ENCODE results near the gene NEB. TPM values are rescaled to one million over a fixed set of nuclear protein-coding genes. Genes with fewer than 3 reads are reported as not detected.

NEB gene
- polyA plus RNA-seq, 12 donors: 667 to 7,283 (median 1,536) TPM

DNA sequence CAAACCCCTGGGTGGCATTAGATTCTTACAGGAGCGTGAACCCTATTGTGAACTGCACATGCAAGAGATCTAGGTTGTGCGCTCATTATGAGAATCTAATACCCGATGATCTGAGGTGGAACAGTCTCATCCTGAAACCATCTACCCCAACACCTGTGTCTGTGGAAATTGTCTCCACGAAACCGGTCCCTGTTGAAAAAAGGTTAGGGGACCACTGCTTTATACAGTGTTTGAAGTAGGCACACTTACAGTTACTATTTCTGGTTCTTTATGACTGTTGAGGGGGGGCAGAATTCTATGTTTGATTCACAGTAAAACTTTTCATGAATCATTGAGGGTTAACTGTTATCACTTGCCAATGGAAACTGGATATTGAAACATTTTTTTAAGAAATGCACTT is 252.5 kb downstream of the NEB start:
- DNase-seq: no peak

DNA sequence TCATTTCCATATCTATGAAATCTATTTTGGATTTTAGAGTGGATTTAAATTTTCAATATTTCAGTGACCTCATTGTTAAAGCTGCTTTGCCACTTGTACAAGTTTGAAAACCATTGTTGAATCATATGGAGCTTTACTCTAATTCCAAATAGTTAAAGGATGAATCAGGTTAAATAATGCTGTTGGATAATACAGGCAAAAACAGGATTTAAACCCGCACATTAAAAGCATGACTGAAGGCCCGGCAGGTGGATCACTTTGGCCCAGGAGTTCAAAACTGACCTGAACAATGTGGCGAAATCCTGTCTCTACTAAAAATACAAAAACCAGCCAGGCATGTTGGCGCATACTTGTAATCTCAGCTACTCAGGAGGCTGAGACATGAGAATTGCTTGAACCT is 256.3 kb downstream of the NEB start:
- DNase-seq: no peak

DNA sequence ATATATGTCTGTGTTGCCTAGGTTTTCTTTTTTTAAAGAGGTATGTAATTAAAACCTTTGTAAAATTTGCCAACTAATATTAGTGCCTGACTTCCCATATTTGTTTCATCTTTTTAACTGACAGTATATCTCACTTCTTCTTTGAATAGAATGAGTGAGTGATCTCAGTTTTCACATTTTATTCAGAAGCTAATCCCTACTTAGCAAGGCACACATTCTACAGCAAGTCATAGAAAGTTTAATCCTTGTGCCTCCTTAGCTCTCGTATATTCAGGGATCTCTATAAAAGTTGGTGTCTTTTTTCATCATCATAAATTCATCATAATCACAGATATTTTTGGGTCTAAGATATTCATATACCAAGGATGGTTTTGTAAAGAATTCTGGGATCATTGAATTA is 258.0 kb downstream of the NEB start:
- DNase-seq: no peak

DNA sequence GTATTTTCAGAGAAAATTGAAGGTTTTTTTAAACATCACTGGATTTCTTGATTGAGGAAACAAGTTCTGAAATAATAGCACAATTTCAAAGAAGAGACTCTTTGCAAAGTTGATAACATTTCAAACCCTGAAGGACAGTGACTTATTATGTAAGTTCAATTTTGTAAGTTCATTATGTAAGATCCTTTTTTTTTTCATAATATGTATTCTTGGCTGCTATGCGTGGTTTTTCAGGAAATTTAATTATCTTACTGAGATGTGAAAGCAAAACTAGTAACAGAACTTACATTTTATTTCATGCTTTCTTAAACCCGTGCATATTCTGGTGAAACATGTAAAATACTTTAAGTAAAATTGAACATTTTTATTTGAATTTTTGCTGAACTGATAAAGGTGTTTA is 259.2 kb downstream of the NEB start:
- DNase-seq: no peak

DNA sequence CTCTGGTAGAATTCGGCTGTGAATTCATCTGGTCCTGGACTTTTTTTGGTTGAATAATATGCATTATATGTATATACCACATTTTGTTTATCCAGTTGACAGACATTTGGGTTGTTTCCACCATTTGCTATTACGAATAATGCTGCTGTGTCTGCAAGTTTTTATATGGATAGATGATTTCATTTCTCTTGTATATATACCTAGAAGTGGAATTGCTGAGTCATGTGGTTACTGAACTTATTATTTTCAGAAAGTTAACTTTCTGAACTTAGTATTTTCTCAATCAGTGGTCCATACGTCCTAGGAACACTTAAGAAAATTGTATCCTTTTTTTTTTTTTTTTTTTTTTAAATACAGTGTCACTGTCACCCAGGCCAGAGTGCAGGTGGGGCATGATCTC is 261.3 kb downstream of the NEB start:
- DNase-seq: no peak

DNA sequence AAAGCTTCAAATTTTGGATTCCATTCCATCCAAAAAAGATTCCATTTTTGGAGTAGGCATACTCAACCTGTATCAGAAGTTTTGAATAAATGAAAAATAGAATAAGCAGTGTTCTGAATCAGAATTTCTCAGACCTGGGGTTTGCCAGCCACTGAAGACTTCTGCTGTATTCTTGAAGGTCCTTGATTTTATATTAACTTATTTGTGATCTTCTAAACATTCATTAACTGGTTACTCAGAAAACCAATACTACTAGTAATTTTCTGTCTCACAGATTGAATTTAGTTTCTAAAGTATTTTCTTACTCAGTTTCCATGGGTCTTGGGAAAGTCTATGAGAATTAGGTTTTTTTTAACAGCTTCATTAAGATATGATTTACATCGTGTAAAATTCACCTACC is 263.7 kb downstream of the NEB start:
- DNase-seq: no peak

DNA sequence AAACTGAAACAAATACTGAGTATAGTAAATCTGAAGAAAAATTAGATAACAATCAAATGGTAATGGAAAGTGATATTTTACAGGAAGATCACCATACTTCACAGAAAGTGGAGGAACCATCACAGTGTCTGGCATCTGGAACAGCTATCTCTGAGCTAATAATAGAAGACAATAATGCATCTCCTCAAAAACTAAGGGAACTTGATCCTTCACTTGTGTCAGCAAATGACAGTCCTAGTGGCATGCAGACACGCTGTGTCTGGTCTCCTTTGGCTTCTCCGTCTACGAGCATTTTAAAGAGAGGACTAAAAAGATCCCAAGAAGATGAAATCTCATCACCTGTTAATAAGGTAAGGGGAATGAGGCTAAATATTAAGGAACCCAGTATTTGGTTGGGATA is 268.5 kb downstream of the NEB start:
- no peak for DNase-seq

DNA sequence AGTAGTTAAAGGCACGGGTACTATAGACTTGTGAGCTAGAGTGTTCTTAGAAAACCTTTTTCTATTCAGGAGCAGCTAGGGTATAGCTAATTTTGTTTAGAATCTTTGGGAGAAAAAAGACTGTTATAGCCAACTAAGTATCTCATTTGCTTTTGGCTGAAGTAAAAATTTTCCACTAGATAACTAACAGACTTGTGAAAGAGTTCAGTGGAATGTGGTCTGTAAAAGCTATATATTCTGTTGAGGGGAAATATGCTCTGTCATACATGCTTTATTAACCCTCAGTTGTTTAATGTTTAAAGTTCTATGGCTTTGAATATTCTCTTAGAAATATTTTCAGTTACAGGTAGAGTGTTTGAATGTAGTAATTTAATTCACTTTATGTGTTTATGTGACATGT is 274.9 kb downstream of the NEB start:
- peak; percentile 25 for DNase-seq

DNA sequence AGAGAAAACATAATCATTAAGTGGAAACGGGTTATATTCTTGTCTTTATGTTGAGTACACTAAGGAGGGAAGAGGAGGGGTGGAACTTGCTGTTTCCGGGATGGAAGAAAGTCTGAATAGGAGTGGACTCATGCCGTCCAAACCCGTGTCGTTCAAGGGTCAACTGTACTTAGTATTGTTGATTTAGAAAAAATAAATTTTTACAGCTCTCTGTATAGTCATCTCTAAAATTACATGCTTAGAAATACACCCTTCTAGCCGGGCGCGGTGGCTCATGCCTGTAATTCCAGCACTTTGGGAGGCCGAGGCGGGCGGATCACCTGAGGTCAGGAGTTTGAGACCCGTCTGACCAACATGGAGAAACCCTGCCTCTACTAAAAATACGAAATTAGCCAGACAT is 295.1 kb downstream of the NEB start:
- DNase-seq: no peak

DNA sequence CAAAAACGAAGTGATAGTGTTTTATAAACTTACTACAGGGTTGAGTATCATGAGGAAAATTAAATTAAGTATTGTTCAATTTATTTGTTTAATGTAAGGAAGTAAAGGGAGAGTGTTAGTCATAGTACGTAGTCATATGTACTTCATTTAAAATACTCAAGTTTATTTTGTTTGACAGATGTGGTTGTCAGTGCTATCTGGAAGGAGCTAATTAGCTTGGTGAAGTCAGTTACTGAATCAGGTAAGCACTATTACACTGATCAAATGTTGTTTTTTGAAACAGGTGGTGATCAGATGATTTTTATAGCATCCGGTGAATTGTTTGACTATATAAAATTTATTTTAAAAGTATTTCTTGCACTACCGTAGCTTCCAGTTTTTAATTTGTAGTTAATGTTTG is 295.8 kb downstream of the NEB start:
- DNase-seq: no peak

DNA sequence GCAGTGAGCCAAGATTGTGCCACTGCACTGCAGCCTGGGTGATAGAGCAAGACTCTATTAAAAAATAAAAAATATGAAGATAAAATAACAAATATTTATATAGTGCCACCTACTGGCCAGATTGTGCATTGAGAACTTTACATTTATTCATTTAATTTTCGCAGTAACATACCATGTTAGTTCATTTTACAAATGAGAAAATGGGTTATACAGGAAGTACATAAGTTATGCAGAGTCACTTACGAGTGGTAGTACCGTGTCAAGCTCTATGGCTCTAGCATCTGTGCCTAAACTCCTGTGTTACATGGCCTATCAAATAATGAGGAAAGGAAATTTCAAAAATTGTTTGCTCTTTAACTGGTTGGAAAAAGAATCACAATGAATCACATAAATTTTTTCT is 296.6 kb downstream of the NEB start:
- peak; percentile 15 for DNase-seq

Other genes with a start within 250 kb of the NEB start
- gene ARL5A, start 93.9 kb upstream of the NEB start, polyA plus RNA-seq (ENCODE audit: insufficient read length in 12 of 12): 10 to 100 TPM in 11 of 12 donors, not detected in 1; 18.9 to 34.2 (median 25.8) TPM